ENCODE measurements around the gene ZNF564.

ZNF564 gene

GRCh38 chr19:12546068-12546467 lies 5.2 kb downstream of the ZNF564 start:
- TF ChIP-seq CREB5 (CRISPR knock-in tag; IDR thresholded peaks at IDR 0.05; ENCODE audit: low read depth), result no peak
- no peak for TF ChIP-seq ZNF70 (CRISPR knock-in tag; IDR thresholded peaks at IDR 0.05)
- no peak for TF ChIP-seq TSHZ2 (CRISPR knock-in tag; IDR thresholded peaks at IDR 0.05)
- no peak for TF ChIP-seq PATZ1 (CRISPR knock-in tag; IDR thresholded peaks at IDR 0.05; ENCODE audit: borderline replicate concordance)
- no peak for TF ChIP-seq GLIS3 (CRISPR knock-in tag; IDR thresholded peaks at IDR 0.05)
- no peak for TF ChIP-seq TOX (CRISPR knock-in tag; IDR thresholded peaks at IDR 0.05; ENCODE audit: borderline replicate concordance)
- TF ChIP-seq SNAI2 (CRISPR knock-in tag; IDR thresholded peaks at IDR 0.05), result no peak
- TF ChIP-seq POU6F1 (CRISPR knock-in tag; IDR thresholded peaks at IDR 0.05; ENCODE audit: borderline replicate concordance, low read depth), result no peak
- no peak for TF ChIP-seq ARNTL (CRISPR knock-in tag; IDR thresholded peaks at IDR 0.05; ENCODE audit: borderline replicate concordance, low read depth)
- no peak for ATAC-seq

- ATAC-seq, result no peak
- no peak for TF ChIP-seq TSHZ2 (CRISPR knock-in tag; IDR thresholded peaks at IDR 0.05)
- TF ChIP-seq ZNF565 (CRISPR knock-in tag; conservative IDR thresholded peaks at IDR 0.05; ENCODE audit: low read depth), result no peak
- no peak for TF ChIP-seq CREB5 (CRISPR knock-in tag; IDR thresholded peaks at IDR 0.05; ENCODE audit: low read depth)
- TF ChIP-seq SNAI2 (CRISPR knock-in tag; IDR thresholded peaks at IDR 0.05), result no peak
- TF ChIP-seq ZNF70 (CRISPR knock-in tag; IDR thresholded peaks at IDR 0.05), result no peak
- no peak for TF ChIP-seq PATZ1 (CRISPR knock-in tag; IDR thresholded peaks at IDR 0.05; ENCODE audit: borderline replicate concordance)
- TF ChIP-seq OSR1 (CRISPR knock-in tag; IDR thresholded peaks at IDR 0.05), result no peak
- no peak for TF ChIP-seq GLIS3 (CRISPR knock-in tag; IDR thresholded peaks at IDR 0.05)
- no peak for TF ChIP-seq CSRNP3 (CRISPR knock-in tag; IDR thresholded peaks at IDR 0.05)
- no peak for TF ChIP-seq POU6F1 (CRISPR knock-in tag; IDR thresholded peaks at IDR 0.05; ENCODE audit: borderline replicate concordance, low read depth)
- no peak for TF ChIP-seq TCF4 (CRISPR knock-in tag; IDR thresholded peaks at IDR 0.05; ENCODE audit: borderline replicate concordance)
- TF ChIP-seq ISL1 (CRISPR knock-in tag; IDR thresholded peaks at IDR 0.05), result no peak
- TF ChIP-seq ARNTL (CRISPR knock-in tag; IDR thresholded peaks at IDR 0.05; ENCODE audit: borderline replicate concordance, low read depth), result no peak
- no peak for TF ChIP-seq PPARA (CRISPR knock-in tag; IDR thresholded peaks at IDR 0.05; ENCODE audit: borderline replicate concordance)
- no peak for TF ChIP-seq ZFP30 (CRISPR knock-in tag; IDR thresholded peaks at IDR 0.05)
- TF ChIP-seq RARB (CRISPR knock-in tag; IDR thresholded peaks at IDR 0.05), result no peak
Measured at GRCh38 chr19:12545267-12545666, 6.0 kb downstream of the ZNF564 start.
